Transverse colon (tissue), 4 donors: ENCODE data around the gene ACTR8. TPM values are rescaled to one million over a fixed set of nuclear protein-coding genes. Genes with fewer than 3 reads are reported as not detected.

ENCODE experiments used
- DNase-seq: peaks from one replicate; pipeline ENCODE4 v3.0.0-alpha.2; 2019
- H3K27ac ChIP-seq, 4 donors: fragments of 200-600 bp; sonication (generic); 2 replicates each; pipeline ENCODE4 v1.5.1; 2016 to 2018; ENCODE audit warnings: inconsistent platforms in 4 of 4
- H3K27me3 ChIP-seq: fragments of 200-600 bp; sonication (generic); 2 replicates; pipeline ENCODE4 v1.5.1; 2017; ENCODE audit warnings: inconsistent platforms
- H3K36me3 ChIP-seq, 4 donors: fragments of 200-600 bp; sonication (generic); 2 replicates each; pipeline ENCODE4 v1.5.1; 2017 to 2019; ENCODE audit warnings: inconsistent platforms in 4 of 4
- H3K4me1 ChIP-seq, 4 donors: fragments of 200-600 bp; sonication (generic); 2 replicates each; pipeline ENCODE4 v1.5.1; 2017 to 2020; ENCODE audit warnings: inconsistent platforms in 4 of 4
- H3K4me3 ChIP-seq, 4 donors: fragments of 200-600 bp; sonication (generic); 1 replicate in 1 of 4; 2 replicates in 3 of 4; pipeline versions ENCODE4 v1.5.1 to v1.6.1; 2017 to 2019; ENCODE audit warnings: inconsistent platforms in 4 of 4
- H3K9me3 ChIP-seq, 2 donors: fragments of 200-600 bp; sonication (generic); 2 replicates each; pipeline ENCODE4 v1.5.1; 2017 to 2019; ENCODE audit warnings: inconsistent platforms in 2 of 2
- EP300 ChIP-seq: sonication (generic); formaldehyde crosslinking; IDR thresholded peaks from one replicate; pipeline ENCODE4 v1.6.1; 2017; ENCODE audit warnings: antibody characterized with exemption, low read depth
- POLR2A ChIP-seq: fragments of 450-650 bp; IDR thresholded peaks from one replicate; pipeline ENCODE4 v1.6.1; 2016; ENCODE audit warnings: antibody characterized with exemption, mild to moderate bottlenecking, moderate library complexity
- POLR2AphosphoS5 ChIP-seq, 3 donors: sonication (generic); formaldehyde crosslinking; IDR thresholded peaks; one replicate each; pipeline ENCODE4 v1.6.1; 2016; ENCODE audit warnings: antibody characterized with exemption in 3 of 3
- WGBS, 2 donors: methylation state at CpG; one replicate each; pipeline ENCODE4 v1.1.5; 2018; ENCODE audit warnings: low coverage in 1 of 2; 5-methylcytosine and 5-hydroxymethylcytosine counted together
- in situ Hi-C, 4 donors: fragments of 200-750 bp; cut with MboI; loops; one replicate each; pipeline versions ENCODE4 v1.15.0 to v1.15.1; 2017; ENCODE audit warnings: low sequenced_read_pairs in 3 of 4, low pct_ligation_motif_present in 1 of 4, low pct_unique_long_range_greater_than_20kb in 1 of 4
- intact Hi-C: fragments of 100-400 bp; cut with DNase I; formaldehyde crosslinking; loops from one replicate; pipeline ENCODE4 v1.15.1; 2023; ENCODE audit warnings: low total_unique reads
- total RNA-seq, 4 donors: library from RNA; depleted of rRNA; stranded (reverse); fragments of >200 nt; gene quantifications; one replicate each; pipeline ENCODE4 v1.1.0, GENCODE V29; 2016
- TF ChIP-seq, protein P1 (sequence below), 5 experiments: fragments of 200-600 bp in 3 of 5; fragments of 450-650 bp in 2 of 5; sonication (generic) in 3 of 5; IDR thresholded peaks; 1 replicate in 2 of 5; 2 replicates in 3 of 5; pipeline ENCODE4 v1.5.1; 2016 to 2017; ENCODE audit warnings: antibody characterized with exemption in 5 of 5, inconsistent platforms in 3 of 5, mild to moderate bottlenecking in 2 of 5, moderate library complexity in 1 of 5

ACTR8 gene
- total RNA-seq, 4 donors from 2014 or later = 23.2 to 31.8 (median 28.7) TPM

DNA sequence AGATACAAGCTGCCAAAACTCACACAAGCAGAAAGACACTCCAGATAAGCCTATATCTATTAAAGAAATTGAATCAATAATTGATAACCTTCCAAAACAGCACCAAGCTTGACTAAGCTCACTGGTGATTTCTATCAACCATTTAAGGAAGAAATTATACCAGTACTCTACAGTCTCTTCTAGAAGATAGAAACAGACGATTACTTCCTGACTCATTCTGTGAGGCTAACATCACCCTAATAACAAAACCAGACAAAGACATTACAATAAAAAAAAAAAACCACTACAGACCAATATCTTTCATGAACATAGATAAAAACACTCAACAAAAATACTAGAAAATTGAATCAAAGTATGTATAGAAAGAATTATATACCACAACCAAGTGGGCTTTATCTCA lies 55.9 kb downstream of the ACTR8 start:
- 67 to 72% methylated on average over 1 of the region's 1 CpG for WGBS, 2 donors
- no peaks in the 10 kb centered on the region for H3K36me3 ChIP-seq
- H3K9me3 ChIP-seq = no peaks in the 10 kb centered on the region
- H3K27me3 ChIP-seq = no peaks in the 10 kb centered on the region
- TF ChIP-seq POLR2AphosphoS5 (IDR thresholded peaks at IDR 0.05) (no peak), EP300 (no peak)
- TF ChIP-seq, protein P1, sequence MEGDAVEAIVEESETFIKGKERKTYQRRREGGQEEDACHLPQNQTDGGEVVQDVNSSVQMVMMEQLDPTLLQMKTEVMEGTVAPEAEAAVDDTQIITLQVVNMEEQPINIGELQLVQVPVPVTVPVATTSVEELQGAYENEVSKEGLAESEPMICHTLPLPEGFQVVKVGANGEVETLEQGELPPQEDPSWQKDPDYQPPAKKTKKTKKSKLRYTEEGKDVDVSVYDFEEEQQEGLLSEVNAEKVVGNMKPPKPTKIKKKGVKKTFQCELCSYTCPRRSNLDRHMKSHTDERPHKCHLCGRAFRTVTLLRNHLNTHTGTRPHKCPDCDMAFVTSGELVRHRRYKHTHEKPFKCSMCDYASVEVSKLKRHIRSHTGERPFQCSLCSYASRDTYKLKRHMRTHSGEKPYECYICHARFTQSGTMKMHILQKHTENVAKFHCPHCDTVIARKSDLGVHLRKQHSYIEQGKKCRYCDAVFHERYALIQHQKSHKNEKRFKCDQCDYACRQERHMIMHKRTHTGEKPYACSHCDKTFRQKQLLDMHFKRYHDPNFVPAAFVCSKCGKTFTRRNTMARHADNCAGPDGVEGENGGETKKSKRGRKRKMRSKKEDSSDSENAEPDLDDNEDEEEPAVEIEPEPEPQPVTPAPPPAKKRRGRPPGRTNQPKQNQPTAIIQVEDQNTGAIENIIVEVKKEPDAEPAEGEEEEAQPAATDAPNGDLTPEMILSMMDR (IDR thresholded peaks at IDR 0.05) = no peak
- no peak overlapping the region for H3K27ac ChIP-seq
- DNase-seq = no peak
- peaks cover 0 to 13% (median 0%) of the 10 kb centered on the region in 4 donors for H3K4me1 ChIP-seq
- H3K4me3 ChIP-seq = no peak overlapping the region
- intact Hi-C loops = no loop called here
- in situ Hi-C loops = no loop called here

DNA sequence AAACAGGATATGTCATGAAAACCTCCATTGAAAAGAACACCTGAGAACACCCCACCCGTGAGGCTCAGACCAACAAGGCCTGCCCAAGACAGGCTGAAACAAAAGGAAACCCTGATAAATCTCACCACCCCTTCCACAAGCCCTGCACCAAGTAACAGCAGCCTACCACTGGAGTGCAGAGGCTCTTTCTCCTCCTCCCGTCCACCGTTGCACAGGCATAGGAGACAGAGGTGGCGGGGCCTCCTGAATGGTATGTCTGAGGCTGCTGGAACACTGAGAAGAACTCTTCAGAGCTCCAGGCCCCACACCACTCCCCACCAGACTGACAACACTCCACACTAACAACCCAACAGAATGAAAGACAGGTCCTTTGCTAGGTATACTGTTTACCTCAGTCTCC lies 57.2 kb downstream of the ACTR8 start:
- WGBS, 2 donors = 63 to 81% methylated on average over 1 to 4 of the region's 4 CpGs
- no peak for TF ChIP-seq EP300
- TF ChIP-seq, protein P1 (IDR thresholded peaks at IDR 0.05) = no peak
- TF ChIP-seq POLR2AphosphoS5 (IDR thresholded peaks at IDR 0.05) = no peak
- TF ChIP-seq POLR2A = no peak
- no peaks in the 10 kb centered on the region for H3K9me3 ChIP-seq
- no peak for DNase-seq
- H3K4me1 ChIP-seq = peaks cover 0 to 13% (median 0%) of the 10 kb centered on the region in 4 donors
- H3K36me3 ChIP-seq = no peaks in the 10 kb centered on the region
- in situ Hi-C loops (no loop called here), intact Hi-C loops (no loop called here)
- no peaks in the 10 kb centered on the region for H3K27me3 ChIP-seq
- H3K4me3 ChIP-seq = no peak overlapping the region
- no peak overlapping the region for H3K27ac ChIP-seq

DNA sequence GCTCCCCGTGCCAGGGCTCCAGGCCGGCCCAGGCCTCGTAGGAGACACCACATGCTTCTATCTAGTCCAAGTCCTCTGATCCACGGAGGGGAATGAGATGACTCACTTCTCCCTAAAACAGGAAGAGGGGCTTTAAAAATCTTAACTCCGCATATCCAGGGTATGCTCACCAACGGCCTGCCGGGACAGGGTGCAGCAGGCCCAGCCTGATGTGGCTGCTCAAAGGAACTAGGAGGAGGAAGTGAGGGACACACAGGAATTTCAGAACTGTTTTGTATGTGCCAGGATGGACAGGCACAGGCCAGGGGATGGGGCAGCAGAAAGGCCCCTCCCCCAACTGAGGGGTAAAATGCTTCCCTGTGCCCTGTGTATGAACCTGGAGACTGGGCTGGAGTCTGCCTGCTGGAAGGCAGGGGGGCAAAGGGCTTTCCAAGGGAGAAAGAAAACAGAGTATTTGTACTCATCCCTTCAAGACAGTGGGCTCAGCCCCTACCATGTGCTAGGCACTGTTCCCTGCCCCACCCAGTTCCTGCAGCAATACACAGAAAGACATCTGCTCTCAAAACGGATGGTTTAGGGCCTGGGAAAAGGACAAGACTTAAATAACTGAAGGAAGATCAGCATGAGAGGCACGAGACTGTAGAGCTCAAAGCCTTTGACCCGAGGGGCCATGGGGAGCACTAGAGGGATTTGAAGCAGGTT lies 57.8 kb downstream of the ACTR8 start:
- H3K9me3 ChIP-seq = no peaks in the 10 kb centered on the region
- H3K27ac ChIP-seq = no peak overlapping the region
- H3K27me3 ChIP-seq = no peaks in the 10 kb centered on the region
- TF ChIP-seq POLR2AphosphoS5 (IDR thresholded peaks at IDR 0.05) (no peak), EP300 (no peak), POLR2A (no peak)
- TF ChIP-seq, protein P1 (IDR thresholded peaks at IDR 0.05) = no peak
- 42 to 63% methylated on average over 2 to 10 of the region's 10 CpGs for WGBS, 2 donors
- intact Hi-C loops (no loop called here), in situ Hi-C loops (no loop called here)
- H3K36me3 ChIP-seq = peaks cover 0 to 3% (median 0%) of the 10 kb centered on the region in 4 donors
- DNase-seq = peak; percentile 0
- peaks cover 0 to 9% (median 0%) of the 10 kb centered on the region in 4 donors for H3K4me1 ChIP-seq
- H3K4me3 ChIP-seq = no peak overlapping the region

DNA sequence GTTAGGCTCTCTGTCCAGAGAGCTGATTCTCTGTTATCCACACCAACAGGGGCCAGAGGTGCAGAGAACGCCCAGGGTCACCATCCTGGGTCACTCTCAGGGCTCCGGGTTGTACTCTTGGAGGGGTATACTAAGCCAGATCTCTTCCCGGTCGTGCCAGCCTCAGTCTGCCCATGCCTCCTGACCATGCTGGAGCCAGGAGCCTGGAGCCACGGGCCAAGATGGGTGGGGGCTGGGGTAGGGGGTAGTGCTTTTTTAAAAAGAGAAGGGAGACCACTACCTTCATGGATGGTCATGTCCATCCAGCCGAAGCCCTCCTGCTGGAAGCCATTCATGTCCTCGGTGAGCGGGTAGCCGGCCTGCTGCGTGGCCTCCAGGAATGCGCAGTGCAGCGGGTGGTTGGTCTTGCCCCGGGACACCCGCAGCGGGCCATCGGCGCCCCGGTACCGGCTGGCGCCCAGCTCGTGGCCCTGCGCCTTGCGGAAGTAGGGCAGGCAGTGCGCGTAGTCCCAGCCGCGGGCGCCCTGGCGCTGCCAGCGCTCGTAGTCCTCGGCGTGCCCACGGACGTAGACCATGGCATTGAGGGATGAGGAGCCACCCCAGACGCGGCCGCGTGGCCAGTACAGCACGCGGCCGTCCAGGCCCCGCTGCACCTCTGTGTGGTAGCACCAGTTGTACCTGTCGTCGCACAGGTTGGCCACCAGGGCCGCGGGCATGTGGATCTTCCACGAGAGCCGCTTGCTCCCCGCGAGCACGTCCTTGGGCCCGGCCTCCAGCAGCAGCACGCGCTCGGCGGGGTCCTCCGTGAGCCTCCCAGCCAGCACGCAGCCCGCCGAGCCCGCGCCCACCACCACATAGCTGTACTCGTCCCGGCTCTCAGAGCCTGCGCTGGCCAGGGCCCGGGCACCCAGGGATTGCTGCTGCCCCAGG lies 58.7 kb downstream of the ACTR8 start:
- peaks cover 0 to 3% (median 0%) of the 10 kb centered on the region in 4 donors for H3K4me1 ChIP-seq
- intact Hi-C loops = no loop called here
- H3K4me3 ChIP-seq = no peak overlapping the region
- H3K36me3 ChIP-seq = peaks cover 0 to 4% (median 0%) of the 10 kb centered on the region in 4 donors
- in situ Hi-C loops = no loop called here
- TF ChIP-seq EP300 (no peak), POLR2A (no peak), POLR2AphosphoS5 (IDR thresholded peaks at IDR 0.05) (no peak)
- TF ChIP-seq, protein P1 (IDR thresholded peaks at IDR 0.05) = no peak
- no peaks in the 10 kb centered on the region for H3K9me3 ChIP-seq
- H3K27ac ChIP-seq = no peak overlapping the region
- DNase-seq = no peak
- H3K27me3 ChIP-seq = no peaks in the 10 kb centered on the region
- WGBS, 2 donors = 96% methylated on average over 54 of the region's 67 CpGs; no CpG with 5 or more reads in 1 of the 2 donors
